Measurements from ENCODE around the gene TBC1D24. TPM values are rescaled to one million over a fixed set of nuclear protein-coding genes. Genes with fewer than 3 reads are reported as not detected.
"Not testable (repeated sequence)": the region's sequence is repeated elsewhere in the genome, so short reads cannot be mapped to it uniquely, and the experiment has no call there.

Gene TBC1D24
- total RNA-seq, 2 experiments from 2014 or later, result 36.1 to 38.2 TPM

GRCh38 chr16:2475413-2476344 is 752 bp downstream of the TBC1D24 start:
- ChIA-PET POLR2A (interaction anchor here (0.5 to 1.9 kb wide), 4 partner anchors 16 to 512 kb away, joined by 3 to 8 read pairs (median 4); partner anchors contain the start of genes AMDHD2 and TEDC2), CTCF (interaction anchor here (0.7 to 0.9 kb wide), 2 partner anchors 13 to 26 kb away, joined by 3 to 6 read pairs; no protein-coding TSS in a partner anchor)

GRCh38 chr16:2476345-2476720 is 1.4 kb downstream of the TBC1D24 start:
- ChIA-PET CTCF (no interaction called here), POLR2A (no interaction called here)

GRCh38 chr16:2476741-2477140 is 1.8 kb downstream of the TBC1D24 start:
- POLR2A ChIA-PET, result no interaction called here

GRCh38 chr16:2477327-2477726 is 2.4 kb downstream of the TBC1D24 start:
- CTCF ChIA-PET, result interaction anchor here (0.6 kb wide), 1 partner anchor 11 kb away, joined by 3 read pairs; no protein-coding TSS in a partner anchor
- POLR2A ChIA-PET, result interaction anchor here (0.9 kb wide), 1 partner anchor 18 kb away, joined by 8 read pairs; the partner anchor contains the start of gene TEDC2

More at GRCh38 chr16:2476741-2477140, 1.8 kb downstream of the TBC1D24 start:
- CTCF ChIA-PET, result interaction anchor here (0.6 kb wide), 1 partner anchor 12 kb away, joined by 3 read pairs; no protein-coding TSS in a partner anchor

GRCh38 chr16:2478279-2478678 is 3.4 kb downstream of the TBC1D24 start:
- POLR2A ChIA-PET, result interaction anchor here (0.5 to 0.6 kb wide), 2 partner anchors 228 to 506 kb away, joined by 3 to 5 read pairs; partner anchors contain the start of gene TBL3
- CTCF ChIA-PET, result no interaction called here

GRCh38 chr16:2479996-2480395 is 5.1 kb downstream of the TBC1D24 start:
- CTCF ChIA-PET, POLR2A ChIA-PET: not testable (repeated sequence)

GRCh38 chr16:2480948-2481347 is 6.0 kb downstream of the TBC1D24 start:
- POLR2A ChIA-PET, result no interaction called here
- CTCF ChIA-PET, result no interaction called here

GRCh38 chr16:2481676-2482075 is 6.7 kb downstream of the TBC1D24 start:
- POLR2A ChIA-PET, result no interaction called here

GRCh38 chr16:2482249-2482648 is 7.3 kb downstream of the TBC1D24 start:
- ChIA-PET CTCF (interaction anchor here (1.0 to 5.7 kb wide), 2 partner anchors 18 to 22 kb away, joined by 4 to 22 read pairs; partner anchors contain the start of gene TEDC2), POLR2A (no interaction called here)

More at GRCh38 chr16:2481676-2482075, 6.7 kb downstream of the TBC1D24 start:
- CTCF ChIA-PET, result interaction anchor here (5.7 kb wide), 1 partner anchor 19 kb away, joined by 22 read pairs; no protein-coding TSS in a partner anchor

GRCh38 chr16:2482708-2483534 is 8.0 kb downstream of the TBC1D24 start:
- ChIA-PET CTCF (interaction anchor here (1.0 to 5.7 kb wide), 2 partner anchors 18 to 23 kb away, joined by 4 to 22 read pairs; partner anchors contain the start of gene TEDC2), POLR2A (no interaction called here)

GRCh38 chr16:2483939-2484897 is 9.3 kb downstream of the TBC1D24 start:
- ChIA-PET CTCF (interaction anchor here (0.7 to 5.7 kb wide), 2 partner anchors 16 to 411 kb away, joined by 3 to 22 read pairs; no protein-coding TSS in a partner anchor), POLR2A (interaction anchor here (0.6 kb wide), 1 partner anchor 146 kb away, joined by 3 read pairs; no protein-coding TSS in a partner anchor)

- CTCF ChIA-PET, result interaction anchor here (5.7 kb wide), 1 partner anchor 16 kb away, joined by 22 read pairs; no protein-coding TSS in a partner anchor
- POLR2A ChIA-PET, result no interaction called here
Measured at GRCh38 chr16:2484898-2485508, 10.1 kb downstream of the TBC1D24 start.

GRCh38 chr16:2485811-2486507 is 11.0 kb downstream of the TBC1D24 start:
- POLR2A ChIA-PET, result no interaction called here
- CTCF ChIA-PET, result interaction anchor here (5.7 kb wide), 1 partner anchor 15 kb away, joined by 22 read pairs; no protein-coding TSS in a partner anchor

GRCh38 chr16:2486645-2487516 is 12.0 kb downstream of the TBC1D24 start:
- POLR2A ChIA-PET, result no interaction called here
- CTCF ChIA-PET, result interaction anchor here (0.9 to 5.7 kb wide), 2 partner anchors 10 to 14 kb away, joined by 3 to 22 read pairs; no protein-coding TSS in a partner anchor

- ChIA-PET CTCF (interaction anchor here (0.9 to 5.7 kb wide), 3 partner anchors 9 to 65 kb away, joined by 3 to 22 read pairs (median 3); no protein-coding TSS in a partner anchor), POLR2A (no interaction called here)
Measured at GRCh38 chr16:2487517-2487842, 12.6 kb downstream of the TBC1D24 start.

- ChIA-PET CTCF (interaction anchor here (0.7 to 1.2 kb wide), 5 partner anchors 11 to 438 kb away, joined by 3 to 7 read pairs (median 4); partner anchors contain the start of gene TBC1D24), POLR2A (interaction anchor here (0.6 kb wide), 2 partner anchors 219 to 238 kb away, joined by 4 to 6 read pairs; no protein-coding TSS in a partner anchor)
Measured at GRCh38 chr16:2487903-2488531, 13.1 kb downstream of the TBC1D24 start.
